Common myeloid progenitor, CD34-positive (primary cell): Measurements from ENCODE around the gene ARHGAP10.

Experiments
- CTCF ChIA-PET: fragments of 350-600 bp; sonication (Branson Sonifier 250); formaldehyde crosslinking; loops from one replicate; lab custom pipeline; 2021; ENCODE audit warnings: antibody characterized with exemption; lab: Charles Lee
- POLR2A ChIA-PET: fragments of 350-600 bp; sonication (Branson Sonifier 250); formaldehyde crosslinking; loops from one replicate; lab custom pipeline; 2021; ENCODE audit warnings: antibody characterized with exemption; lab: Charles Lee
- DNase-seq, 3 donors: peaks; one replicate each; pipeline versions ENCODE4 v3.0.0 to v3.0.0-alpha.2; 2013
- H3K27ac ChIP-seq, 2 experiments: 1 replicate in 1 of 2; 2 replicates in 1 of 2; pipeline ENCODE4 v1.7.0; 2013; ENCODE audit warnings: inconsistent platforms in 2 of 2, low read length in 2 of 2, mild to moderate bottlenecking in 2 of 2, low read depth in 1 of 2, moderate library complexity in 1 of 2; ENCODE audit not compliant: severe bottlenecking in 2 of 2, insufficient read depth in 1 of 2, poor library complexity in 1 of 2
- H3K27me3 ChIP-seq, 5 experiments: replicated peaks in 2 of 5; 1 replicate in 3 of 5; 2 replicates in 2 of 5; pipeline versions ENCODE4 v1.6.1 to v1.7.0; 2013; ENCODE audit warnings: low read length in 4 of 5, mild to moderate bottlenecking in 2 of 5, moderate library complexity in 2 of 5, inconsistent platforms in 1 of 5; ENCODE audit not compliant: insufficient read depth in 5 of 5, control insufficient read depth in 4 of 5
- H3K36me3 ChIP-seq, 4 experiments: 1 replicate in 2 of 4; 2 replicates in 2 of 4; pipeline versions ENCODE4 v1.6.1 to v1.7.0; 2013; ENCODE audit warnings: low read length in 3 of 4, control low read depth in 1 of 4, mild to moderate bottlenecking in 1 of 4; ENCODE audit not compliant: control insufficient read depth in 4 of 4, insufficient read depth in 4 of 4
- H3K4me1 ChIP-seq, 4 experiments: 1 replicate in 3 of 4; 2 replicates in 1 of 4; pipeline versions ENCODE4 v1.6.1 to v1.7.1; 2013; ENCODE audit warnings: low read length in 3 of 4, mild to moderate bottlenecking in 3 of 4, control low read depth in 1 of 4, inconsistent platforms in 1 of 4, moderate library complexity in 1 of 4; ENCODE audit not compliant: control insufficient read depth in 4 of 4, insufficient read depth in 4 of 4; ENCODE audit errors: control extremely low read depth in 1 of 4
- H3K4me3 ChIP-seq, 7 experiments: 1 replicate in 4 of 7; 2 replicates in 3 of 7; pipeline versions ENCODE4 v1.5.1 to v1.7.0; 2013; ENCODE audit warnings: mild to moderate bottlenecking in 7 of 7, low read length in 6 of 7, moderate library complexity in 6 of 7, inconsistent platforms in 2 of 7, low read depth in 2 of 7, control low read depth in 1 of 7; ENCODE audit not compliant: insufficient read depth in 4 of 7, control insufficient read depth in 1 of 7; ENCODE audit errors: extremely low read depth in 1 of 7
- H3K9me3 ChIP-seq, 5 experiments: 1 replicate in 4 of 5; 2 replicates in 1 of 5; pipeline versions ENCODE4 v1.6.1 to v1.7.1; 2013; ENCODE audit warnings: low read length in 4 of 5, mild to moderate bottlenecking in 2 of 5, inconsistent platforms in 1 of 5, low read depth in 1 of 5, moderate library complexity in 1 of 5; ENCODE audit not compliant: control insufficient read depth in 4 of 5, insufficient read depth in 2 of 5; ENCODE audit errors: control extremely low read depth in 1 of 5
- WGBS: methylation state at CpG from one replicate; pipeline ENCODE4 v1.1.5; 2013; ENCODE audit not compliant: insufficient coverage; 5-methylcytosine and 5-hydroxymethylcytosine counted together

The ARHGAP10 gene

GRCh38 chr4:147928400-147928799 is 196.5 kb downstream of the ARHGAP10 start:
- 90% methylated on average over 4 of the region's 5 CpGs for WGBS
- H3K4me1 ChIP-seq = no peaks in the 10 kb centered on the region
- DNase-seq = no peak
- H3K9me3 ChIP-seq = no peaks in the 10 kb centered on the region
- H3K27me3 ChIP-seq = no peaks in the 10 kb centered on the region
- CTCF ChIA-PET = no interaction called here
- no peak overlapping the region for H3K27ac ChIP-seq
- H3K36me3 ChIP-seq = no peaks in the 10 kb centered on the region
- POLR2A ChIA-PET = no interaction called here
- no peak overlapping the region for H3K4me3 ChIP-seq

DNA sequence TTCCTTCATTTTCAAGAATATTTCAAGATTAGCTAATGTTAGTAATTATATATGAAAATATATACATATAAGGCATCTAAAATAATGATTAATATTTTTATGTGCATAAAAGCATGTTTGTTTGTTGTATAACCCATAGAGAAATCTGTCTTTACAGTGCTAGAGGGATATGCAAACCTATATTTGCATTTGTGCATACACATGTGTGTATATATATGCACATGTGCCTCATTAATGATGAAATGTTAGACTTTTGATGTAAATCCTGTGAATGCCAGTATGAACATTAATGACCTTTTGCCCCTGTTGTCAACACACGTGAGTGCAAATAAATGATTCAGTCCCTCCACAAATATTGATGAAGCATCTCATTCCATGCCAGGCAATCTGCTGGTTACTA is 197.9 kb downstream of the ARHGAP10 start:
- no CpG with 5 or more reads among the region's 1 CpG for WGBS
- no peak for DNase-seq
- no peaks in the 10 kb centered on the region for H3K27me3 ChIP-seq
- ChIA-PET CTCF (no interaction called here), POLR2A (no interaction called here)
- H3K27ac ChIP-seq = no peak overlapping the region
- no peaks in the 10 kb centered on the region for H3K4me1 ChIP-seq
- no peaks in the 10 kb centered on the region for H3K36me3 ChIP-seq
- H3K9me3 ChIP-seq = no peaks in the 10 kb centered on the region
- no peak overlapping the region for H3K4me3 ChIP-seq

DNA sequence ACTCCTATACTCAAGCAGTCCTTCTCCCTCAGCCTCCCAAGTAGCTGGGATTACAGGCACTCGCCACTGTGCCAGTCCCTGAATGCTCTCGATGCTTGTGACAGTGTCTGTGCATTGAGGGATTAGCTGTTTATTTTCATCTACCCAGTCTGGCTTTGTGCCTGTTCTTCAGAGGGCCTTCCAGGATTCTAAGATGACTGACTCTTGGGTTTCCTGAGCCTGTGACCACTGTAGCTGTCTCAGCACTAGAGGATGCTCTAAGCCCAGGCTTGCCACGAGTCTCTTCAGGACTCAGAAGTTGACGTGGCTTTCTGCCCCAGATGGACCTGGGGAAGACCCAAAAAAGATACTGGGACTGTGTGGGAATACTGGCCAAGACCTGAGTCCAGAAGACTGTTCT is 201.4 kb downstream of the ARHGAP10 start:
- Histone ChIP-seq H3K36me3 (no peaks in the 10 kb centered on the region), H3K27me3 (no peaks in the 10 kb centered on the region), H3K4me3 (no peak overlapping the region), H3K4me1 (no peaks in the 10 kb centered on the region), H3K27ac (no peak overlapping the region), H3K9me3 (no peaks in the 10 kb centered on the region)
- POLR2A ChIA-PET = no interaction called here
- no peak for DNase-seq
- 98% methylated on average over 4 of the region's 4 CpGs for WGBS
- CTCF ChIA-PET = interaction anchor here (1.4 kb wide), 1 partner anchor 14 kb away, joined by 3 read pairs; no protein-coding TSS in a partner anchor

GRCh38 chr4:147933779-147934178 is 201.9 kb downstream of the ARHGAP10 start:
- Histone ChIP-seq H3K27ac (no peak overlapping the region), H3K27me3 (no peaks in the 10 kb centered on the region), H3K36me3 (no peaks in the 10 kb centered on the region), H3K4me3 (no peak overlapping the region), H3K9me3 (no peaks in the 10 kb centered on the region), H3K4me1 (no peaks in the 10 kb centered on the region)
- CTCF ChIA-PET = interaction anchor here (1.4 kb wide), 1 partner anchor 14 kb away, joined by 3 read pairs; no protein-coding TSS in a partner anchor
- WGBS = 100% methylated on average over 3 of the region's 3 CpGs
- POLR2A ChIA-PET = no interaction called here
- DNase-seq = no peak

GRCh38 chr4:147938496-147938895 is 206.6 kb downstream of the ARHGAP10 start:
- POLR2A ChIA-PET = no interaction called here
- H3K27me3 ChIP-seq = no peaks in the 10 kb centered on the region
- H3K36me3 ChIP-seq = no peaks in the 10 kb centered on the region
- DNase-seq = no peak
- no peaks in the 10 kb centered on the region for H3K9me3 ChIP-seq
- H3K27ac ChIP-seq = no peak overlapping the region
- peaks cover 9 to 19% (median 10%) of the 10 kb centered on the region in 4 experiments for H3K4me1 ChIP-seq
- CTCF ChIA-PET = no interaction called here
- 100% methylated on average over 3 of the region's 5 CpGs for WGBS
- H3K4me3 ChIP-seq = no peak overlapping the region

DNA sequence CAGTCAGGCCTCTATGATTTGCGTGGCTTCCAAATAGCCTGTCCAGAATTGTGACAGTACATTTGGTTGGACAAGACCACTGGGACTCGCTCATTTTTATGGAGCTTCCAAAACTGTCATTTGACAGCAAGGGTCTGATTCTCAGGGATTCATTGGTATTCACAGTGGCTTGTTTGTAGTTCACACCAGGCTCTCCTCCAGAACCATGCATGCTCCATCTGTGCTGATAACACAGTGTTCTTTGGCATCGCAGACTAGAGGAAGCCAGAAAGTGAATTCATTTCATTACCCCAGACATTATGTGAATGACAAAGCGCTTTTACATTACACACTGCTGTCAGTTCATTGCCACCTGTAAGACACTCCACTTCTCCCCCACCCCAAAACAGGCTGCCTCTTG is 208.3 kb downstream of the ARHGAP10 start:
- no peaks in the 10 kb centered on the region for H3K27me3 ChIP-seq
- WGBS = 77% methylated on average over 4 of the region's 4 CpGs
- H3K27ac ChIP-seq = no peak overlapping the region
- CTCF ChIA-PET = no interaction called here
- H3K36me3 ChIP-seq = no peaks in the 10 kb centered on the region
- DNase-seq = peak in 2 of 3 donors; percentile 28 to 51
- H3K4me3 ChIP-seq = no peak overlapping the region
- POLR2A ChIA-PET = no interaction called here
- H3K9me3 ChIP-seq = no peaks in the 10 kb centered on the region
- H3K4me1 ChIP-seq = peaks cover 9 to 31% (median 16%) of the 10 kb centered on the region in 4 experiments

GRCh38 chr4:147941373-147941772 is 209.5 kb downstream of the ARHGAP10 start:
- Histone ChIP-seq H3K4me1 (peaks cover 9 to 31% (median 16%) of the 10 kb centered on the region in 4 experiments), H3K4me3 (no peak overlapping the region), H3K36me3 (peaks cover 0 to 6% (median 0%) of the 10 kb centered on the region in 4 experiments), H3K27me3 (no peaks in the 10 kb centered on the region), H3K27ac (no peak overlapping the region), H3K9me3 (no peaks in the 10 kb centered on the region)
- DNase-seq = no peak
- ChIA-PET CTCF (no interaction called here), POLR2A (no interaction called here)
- WGBS = 100% methylated on average over 2 of the region's 2 CpGs
